Hypothalamus (tissue), 51 donors: ENCODE data around the gene MEIKIN.
"Not testable (repeated sequence)": the region's sequence is repeated elsewhere in the genome, so short reads cannot be mapped to it uniquely, and the experiment has no call there.

ENCODE experiments used
- DNase-seq, 51 donors: peaks; one replicate each; lab custom pipeline; 2025; lab: John Stamatoyannopoulos, UW

MEIKIN gene

DNA sequence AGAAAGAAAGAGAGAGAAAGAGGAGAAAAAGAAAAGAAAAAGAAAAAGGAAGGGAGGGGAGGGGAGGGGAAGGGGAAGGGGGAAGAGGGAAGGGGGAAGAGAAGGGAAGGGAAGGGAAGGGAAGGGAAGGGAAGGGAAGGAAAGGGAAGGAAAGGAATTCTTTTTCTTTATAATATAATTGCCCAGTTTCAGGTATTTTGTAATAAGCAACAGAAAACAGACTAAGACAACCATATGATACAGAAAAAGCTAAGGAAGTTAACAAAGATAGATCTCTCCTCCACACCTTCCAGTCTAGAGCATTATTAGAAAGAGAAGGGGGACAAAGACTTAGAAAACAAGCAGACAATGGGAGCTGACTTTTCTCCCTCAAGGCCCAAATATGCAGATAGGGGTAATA, 31.0 kb downstream of the MEIKIN start:
- DNase-seq: no peak

- DNase-seq: no peak
These were observed 31.9 kb downstream of the MEIKIN start for GRCh38 chr5:131913603-131914002.

DNA sequence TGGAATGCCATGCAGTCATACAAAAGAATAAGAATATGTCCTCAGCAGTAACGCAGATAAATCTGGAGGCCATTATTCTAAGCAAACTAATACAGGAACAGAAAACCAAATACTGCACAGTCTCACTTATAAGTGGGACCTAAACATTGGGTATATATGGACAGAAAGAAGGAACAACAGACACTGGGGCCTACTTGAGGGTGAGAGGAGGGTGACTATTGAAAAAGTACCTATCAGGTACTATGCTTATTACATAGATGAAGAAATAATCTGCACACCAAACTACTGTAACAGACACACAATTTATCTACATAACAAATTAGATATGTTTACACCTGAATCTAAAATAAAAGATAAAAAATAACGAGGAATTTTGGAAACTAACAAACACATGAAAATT, 38.8 kb downstream of the MEIKIN start:
- no peak for DNase-seq

GRCh38 chr5:131902266-131902665, 43.2 kb downstream of the MEIKIN start:
- DNase-seq: not testable (repeated sequence)

GRCh38 chr5:131899686-131900085, 45.8 kb downstream of the MEIKIN start:
- DNase-seq: no peak

- peak in 3 of 51 donors; percentile 1 to 3 (median 1) for DNase-seq
These were observed 61.5 kb downstream of the MEIKIN start for GRCh38 chr5:131883984-131884383.

- DNase-seq: no peak
These were observed 65.8 kb downstream of the MEIKIN start for GRCh38 chr5:131879705-131880104.

GRCh38 chr5:131877873-131878272, 67.6 kb downstream of the MEIKIN start:
- DNase-seq: no peak

DNA sequence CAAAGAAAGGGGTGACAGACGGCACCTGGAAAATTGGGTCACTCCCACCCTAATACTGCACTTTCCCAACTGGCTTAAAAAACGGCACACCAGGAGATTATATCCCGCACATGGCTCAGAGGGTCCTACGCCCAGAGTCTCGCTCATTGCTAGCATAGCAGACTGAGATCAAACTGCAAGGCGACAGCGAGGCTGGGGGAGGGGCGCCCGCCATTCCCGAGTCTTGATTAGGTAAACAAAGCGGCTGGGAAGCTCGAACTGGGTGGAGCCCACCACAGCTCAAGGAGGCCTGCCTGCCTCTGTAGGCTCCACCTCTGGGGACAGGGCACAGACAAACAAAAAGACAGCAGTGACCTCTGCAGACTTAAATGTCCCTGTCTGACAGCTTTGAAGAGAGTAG, 74.2 kb downstream of the MEIKIN start:
- not testable (repeated sequence) for DNase-seq

GRCh38 chr5:131867524-131867923, 77.9 kb downstream of the MEIKIN start:
- no peak for DNase-seq

DNA sequence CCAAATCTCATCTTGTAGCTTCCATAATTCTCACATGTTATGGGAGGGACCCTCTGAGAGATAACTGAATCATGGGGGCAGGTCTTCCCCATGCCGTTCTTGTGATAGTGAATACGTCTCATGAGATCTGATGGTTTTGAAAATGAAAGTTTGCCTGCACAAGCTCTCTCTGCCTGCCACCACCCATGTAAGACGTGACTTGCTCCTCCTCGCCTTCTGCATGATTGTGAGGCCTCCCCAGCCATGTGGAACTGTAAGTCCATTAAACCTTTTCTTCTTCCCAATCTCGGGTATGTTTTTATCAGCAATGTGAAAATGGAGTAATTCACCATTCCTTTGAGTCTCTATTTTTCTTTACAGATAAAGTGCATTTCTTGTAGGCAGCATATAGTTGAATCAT, 81.8 kb downstream of the MEIKIN start:
- DNase-seq: no peak

DNA sequence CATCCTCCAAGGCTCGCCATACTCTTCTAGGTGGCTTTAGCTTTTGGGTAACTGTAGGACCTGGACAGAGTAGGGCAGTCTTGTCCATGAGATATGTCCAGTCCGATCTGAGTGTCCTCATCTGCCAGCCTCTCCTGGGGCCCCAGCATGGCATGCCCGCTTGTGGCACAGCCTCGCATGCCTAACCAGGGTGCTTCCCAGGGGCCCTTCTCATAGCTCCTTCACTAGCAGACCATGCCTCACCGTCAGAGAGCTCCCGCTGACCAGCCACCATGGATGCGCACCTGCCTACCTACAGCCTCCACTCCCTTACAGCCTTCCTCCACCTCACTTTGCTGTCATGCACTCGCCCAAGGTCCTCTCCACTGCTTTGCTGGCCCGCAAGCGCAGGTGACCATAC, 88.1 kb downstream of the MEIKIN start:
- DNase-seq: no peak

DNA sequence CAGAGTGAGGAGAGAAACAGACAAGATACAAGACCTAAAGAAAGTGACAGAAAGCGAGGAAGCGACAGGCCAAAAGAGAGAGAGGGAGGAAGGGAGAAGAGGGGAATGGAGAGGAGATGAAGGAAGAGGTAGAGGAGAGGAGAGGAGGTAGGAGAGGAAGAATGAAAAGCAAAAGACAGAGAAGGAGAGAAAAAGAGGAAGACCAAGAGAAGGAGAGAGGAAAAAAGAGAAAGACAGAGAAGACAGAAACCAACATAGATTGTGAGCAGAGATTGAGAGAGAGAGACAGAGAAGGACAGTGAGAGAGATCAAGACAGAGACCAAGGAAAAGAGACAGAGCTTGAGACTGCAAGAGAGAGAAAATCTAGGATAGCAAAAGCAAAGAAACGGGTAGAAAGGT, 90.0 kb downstream of the MEIKIN start:
- DNase-seq: no peak

DNA sequence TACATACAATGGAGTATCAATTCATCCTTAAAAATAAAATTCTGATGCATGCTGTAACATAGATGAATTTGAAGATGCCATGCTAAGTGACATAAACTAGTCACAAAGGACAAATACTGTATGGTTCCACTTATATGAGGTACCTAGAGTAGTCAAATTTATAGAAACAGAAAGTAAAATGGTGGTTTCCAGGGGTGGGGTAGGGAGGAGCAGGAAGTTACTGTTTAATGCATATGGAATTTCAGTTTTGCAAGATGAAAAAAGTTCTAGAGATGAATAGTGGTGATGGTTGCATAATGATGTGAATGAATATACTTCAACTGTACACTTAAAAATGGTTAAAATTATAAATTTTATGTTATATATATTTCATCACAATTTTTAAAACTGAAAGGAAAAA, 91.3 kb downstream of the MEIKIN start:
- no peak for DNase-seq

GRCh38 chr5:131848662-131849061, 96.8 kb downstream of the MEIKIN start:
- no peak for DNase-seq

GRCh38 chr5:131846536-131846935, 98.9 kb downstream of the MEIKIN start:
- DNase-seq: no peak

DNA sequence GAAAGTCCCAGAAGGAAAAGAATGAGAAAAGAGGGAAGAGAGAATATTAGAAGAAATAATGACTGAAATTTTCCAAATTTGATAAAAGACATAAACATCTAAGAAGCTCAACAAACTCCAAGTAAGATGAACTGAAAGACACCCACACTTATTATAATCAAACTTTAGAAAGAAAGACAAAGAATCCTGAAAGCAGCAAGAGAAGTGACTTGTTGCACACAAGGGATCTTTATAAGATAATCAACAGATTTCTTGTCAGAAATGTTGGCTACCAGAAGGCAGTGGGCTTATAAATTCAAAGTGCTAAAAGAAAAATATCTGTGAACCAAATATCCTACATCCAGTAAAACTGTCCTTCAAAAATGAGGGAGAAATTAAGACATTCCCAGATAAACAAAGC, 99.6 kb downstream of the MEIKIN start:
- DNase-seq: no peak

- DNase-seq: not testable (repeated sequence)
These were observed 102.5 kb downstream of the MEIKIN start for GRCh38 chr5:131842971-131843370.

DNA sequence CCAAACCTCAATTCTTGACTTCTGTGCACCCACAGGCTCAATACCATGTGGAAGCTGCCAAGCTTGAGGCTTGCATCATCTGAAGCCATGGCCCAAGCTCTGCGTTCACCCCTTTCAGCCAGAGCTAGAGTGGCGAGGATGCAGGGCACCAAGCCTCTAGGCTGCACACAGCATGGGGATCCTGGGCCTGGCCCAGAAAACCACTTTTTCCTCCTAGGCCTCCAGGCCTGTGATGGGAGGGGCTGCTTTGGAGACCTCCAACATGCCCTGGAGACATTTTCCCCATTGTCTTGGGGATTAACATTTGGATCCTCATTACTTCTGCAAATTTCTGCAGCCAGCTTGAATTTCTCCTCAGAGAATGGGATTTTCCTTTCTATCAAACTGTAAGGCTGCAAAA, 112.8 kb downstream of the MEIKIN start:
- DNase-seq: not testable (repeated sequence)

- DNase-seq: no peak
These were observed 120.0 kb downstream of the MEIKIN start for GRCh38 chr5:131825404-131826013.

GRCh38 chr5:131824631-131825030, 120.8 kb downstream of the MEIKIN start:
- DNase-seq: no peak

GRCh38 chr5:131821221-131821620, 124.2 kb downstream of the MEIKIN start:
- no peak for DNase-seq

- DNase-seq: no peak
These were observed 127.3 kb downstream of the MEIKIN start for GRCh38 chr5:131818001-131818724.
